NOMO-1 treated with DMSO at 0.1 percent for 48 hours (cell line): Measurements from ENCODE around the gene AIG1.
A peak's percentile ranks its signal among the peaks of the same experiment; 100 is the strongest.
"Not testable (repeated sequence)": the region's sequence is repeated elsewhere in the genome, so short reads cannot be mapped to it uniquely, and the experiment has no call there.

ENCODE experiments used
- DNase-seq: peaks from one replicate; lab custom pipeline; 2025; ENCODE audit not compliant: unreplicated experiment; lab: John Stamatoyannopoulos, UW

AIG1 gene

DNA sequence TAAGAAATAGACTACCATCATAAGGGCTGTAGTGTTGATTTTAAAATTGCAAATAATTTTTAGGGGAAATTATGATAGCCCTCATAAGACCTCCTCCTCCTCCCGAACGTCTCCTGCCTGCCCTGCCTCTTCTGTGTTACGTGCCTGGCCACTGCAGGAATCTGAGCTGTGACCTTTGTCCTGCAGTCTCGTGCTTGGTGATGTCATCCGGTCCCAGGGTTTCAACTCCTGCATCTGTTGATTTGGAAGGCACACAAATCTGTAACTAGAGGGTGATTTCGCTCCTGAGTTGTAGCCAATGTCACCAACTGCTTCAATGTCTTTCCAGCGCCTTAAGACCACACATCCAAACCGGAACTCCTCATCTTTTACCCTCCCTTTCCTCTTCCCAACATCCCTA is 163.2 kb downstream of the AIG1 start:
- no peak for DNase-seq

DNA sequence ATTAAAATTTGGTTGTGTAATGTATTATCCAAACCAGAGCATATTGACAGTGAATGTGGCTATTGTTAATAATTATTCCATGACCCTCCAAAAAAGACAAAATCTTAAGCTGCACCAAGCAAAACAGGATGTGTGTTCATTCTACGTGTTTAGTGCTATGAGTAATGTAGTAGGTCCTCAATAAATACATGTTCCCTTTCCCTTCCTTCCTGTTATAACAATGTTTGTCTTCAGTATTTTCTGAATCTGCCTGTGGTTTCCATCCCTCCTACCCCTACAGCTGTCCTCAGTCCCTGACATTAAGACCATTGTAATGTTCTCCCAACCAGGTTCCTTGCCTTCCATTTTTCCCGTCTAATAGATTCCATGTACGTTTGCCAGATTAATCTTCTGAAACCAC is 163.8 kb downstream of the AIG1 start:
- DNase-seq: no peak

DNA sequence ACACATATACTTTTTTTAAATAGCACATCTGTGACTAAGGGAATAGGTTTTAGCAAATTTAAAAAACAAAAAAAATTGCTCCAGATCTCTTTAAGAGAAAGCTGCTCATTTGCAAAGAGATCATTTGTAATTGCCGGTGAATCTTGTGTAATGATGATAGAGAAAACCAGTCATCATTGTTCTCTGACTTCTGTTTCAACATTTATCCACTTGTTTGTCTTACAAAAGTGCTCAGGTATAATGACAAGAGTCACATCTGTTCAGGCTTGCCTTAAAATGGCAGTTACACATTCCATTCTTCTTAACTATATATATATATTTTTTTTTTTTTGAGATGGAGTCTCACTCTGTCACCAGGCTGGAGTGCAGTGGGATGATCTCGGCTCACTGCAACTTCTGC is 165.2 kb downstream of the AIG1 start:
- no peak for DNase-seq

DNA sequence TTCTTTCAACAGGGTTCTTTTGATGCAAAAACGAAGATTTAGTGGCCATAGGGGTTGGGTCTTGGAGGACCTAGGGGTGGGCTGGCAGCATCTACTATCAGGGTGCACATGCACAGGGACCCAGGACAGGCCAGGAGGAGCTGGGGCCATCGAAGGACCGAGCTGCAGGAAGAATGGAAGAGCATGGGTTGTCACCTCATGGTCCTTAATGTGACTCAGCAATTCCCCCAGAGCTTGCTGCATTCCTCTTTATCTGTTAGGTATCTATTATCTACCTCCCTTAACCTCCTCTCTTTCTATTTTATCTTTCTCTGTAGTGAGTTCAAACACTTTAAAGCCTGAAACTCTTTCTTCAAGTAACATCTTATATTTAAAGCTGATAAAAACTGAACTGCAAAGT is 167.0 kb downstream of the AIG1 start:
- no peak for DNase-seq

DNA sequence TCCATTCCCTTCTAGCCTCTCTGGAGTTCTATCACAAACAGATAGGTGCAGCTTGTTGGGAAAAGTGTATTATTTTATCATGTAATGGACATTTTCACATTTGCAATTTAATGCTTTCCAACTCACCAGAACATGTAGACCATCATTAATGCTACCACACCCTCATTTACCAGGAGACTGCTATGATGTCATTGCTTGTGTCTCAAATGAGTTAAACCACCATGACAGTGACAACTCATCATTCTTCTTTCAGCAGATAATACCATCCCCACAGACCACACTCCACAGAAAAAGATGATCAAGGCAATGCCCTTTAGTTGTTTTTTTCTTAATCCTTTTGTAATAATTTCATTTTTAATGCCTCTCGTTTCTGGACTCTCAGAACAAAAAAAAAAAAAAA is 168.7 kb downstream of the AIG1 start:
- no peak for DNase-seq

DNA sequence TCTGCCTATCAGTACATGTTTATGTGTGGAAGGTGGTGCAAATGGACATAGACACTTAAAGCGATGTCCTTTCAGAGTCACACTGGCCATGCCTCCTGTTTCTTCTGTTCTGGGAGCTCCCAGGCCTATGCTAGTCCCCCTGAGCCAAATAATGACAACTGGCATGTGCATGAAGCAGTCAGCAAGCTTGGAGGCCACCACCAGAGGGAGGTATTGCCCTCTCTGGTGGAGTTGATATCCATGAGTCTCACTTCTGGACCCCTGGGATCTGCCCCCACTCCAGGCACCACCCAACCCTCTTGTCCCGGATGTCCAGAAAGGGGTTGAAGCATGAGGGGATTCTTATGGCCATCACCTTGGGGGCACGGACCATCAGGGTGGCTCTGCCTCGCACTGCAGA is 172.2 kb downstream of the AIG1 start:
- no peak for DNase-seq

DNA sequence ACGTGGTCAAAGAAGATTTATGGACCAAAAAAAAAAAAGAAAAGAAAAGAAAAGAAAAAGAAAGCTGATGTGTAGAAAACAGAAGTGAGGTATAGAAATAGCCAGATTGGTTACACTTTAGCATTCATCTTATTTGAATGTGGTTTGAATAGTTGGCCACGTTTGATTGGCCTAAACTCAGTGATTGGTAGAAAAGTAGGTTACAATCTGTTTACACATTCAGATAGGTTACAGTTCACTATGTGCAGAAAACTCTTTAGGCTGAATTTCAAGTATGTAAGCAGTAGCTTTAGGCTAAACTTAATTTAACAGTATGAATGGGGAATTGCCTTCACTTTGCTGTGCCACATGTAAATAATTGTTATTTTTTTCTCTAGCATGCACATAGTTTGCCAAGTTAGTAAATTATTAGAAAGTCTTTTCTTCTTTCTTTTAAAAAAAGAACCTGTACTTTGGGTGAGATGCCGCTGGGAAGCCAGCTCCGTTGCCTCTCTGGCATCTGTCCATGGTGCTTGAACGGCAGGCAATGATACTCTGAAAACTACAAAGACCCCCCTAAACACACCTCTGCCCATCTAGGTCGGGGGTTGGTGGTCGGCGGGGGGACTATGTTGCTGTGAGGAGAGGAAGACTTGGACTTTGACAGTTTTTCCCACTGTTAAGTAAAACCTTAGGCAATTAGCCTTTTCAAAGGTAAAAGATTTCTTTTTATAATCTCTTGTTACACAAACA is 173.0 kb downstream of the AIG1 start:
- no peak for DNase-seq

DNA sequence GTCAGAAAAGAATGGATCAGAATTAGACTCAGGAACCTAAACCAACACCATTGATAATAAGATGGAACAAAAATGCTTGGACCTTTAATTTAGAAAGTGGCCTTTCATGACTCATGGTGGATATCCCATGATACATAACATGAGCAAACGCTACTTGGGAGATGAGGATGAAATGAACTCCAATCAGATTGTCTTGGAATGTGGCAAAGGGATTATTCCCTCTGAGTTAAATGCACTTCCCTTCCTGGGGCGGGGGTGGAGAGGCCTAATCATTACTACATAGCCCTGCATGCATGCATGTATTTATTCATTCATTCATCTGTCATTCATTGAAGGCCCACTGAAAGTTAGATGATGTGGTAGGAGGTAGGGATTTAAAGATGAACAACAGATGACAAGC is 174.0 kb downstream of the AIG1 start:
- no peak for DNase-seq

DNA sequence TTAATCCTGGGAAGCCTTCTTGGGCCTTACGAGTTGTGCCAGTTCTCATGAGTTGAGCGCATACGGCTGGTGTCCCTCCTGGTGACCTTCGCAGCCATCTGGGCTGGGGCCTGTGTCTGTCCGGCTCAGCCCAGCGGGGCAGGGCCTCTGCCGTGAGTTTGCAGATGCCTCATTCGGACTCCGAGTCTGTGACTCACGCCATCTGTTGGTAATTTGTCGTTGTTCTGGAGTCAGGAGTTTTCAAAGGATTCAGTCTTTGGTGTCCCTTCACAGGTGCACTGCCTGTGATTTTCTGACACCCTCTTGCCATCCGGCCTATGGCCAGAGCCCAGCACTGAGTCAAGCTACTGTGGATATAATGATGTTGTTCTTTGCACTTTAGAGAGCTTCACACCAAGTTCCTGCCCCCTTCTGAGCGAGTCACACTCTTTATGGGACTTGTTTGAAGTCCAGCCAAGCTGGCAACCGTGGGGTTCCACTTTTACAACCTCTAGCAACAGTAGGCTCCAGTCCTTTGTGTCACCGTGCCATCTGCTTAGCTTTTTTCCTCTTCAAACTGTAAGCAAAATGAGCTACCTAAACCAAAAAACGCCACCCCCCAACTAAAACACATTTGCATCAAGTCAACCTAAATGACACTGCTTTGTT is 175.6 kb downstream of the AIG1 start:
- no peak for DNase-seq

DNA sequence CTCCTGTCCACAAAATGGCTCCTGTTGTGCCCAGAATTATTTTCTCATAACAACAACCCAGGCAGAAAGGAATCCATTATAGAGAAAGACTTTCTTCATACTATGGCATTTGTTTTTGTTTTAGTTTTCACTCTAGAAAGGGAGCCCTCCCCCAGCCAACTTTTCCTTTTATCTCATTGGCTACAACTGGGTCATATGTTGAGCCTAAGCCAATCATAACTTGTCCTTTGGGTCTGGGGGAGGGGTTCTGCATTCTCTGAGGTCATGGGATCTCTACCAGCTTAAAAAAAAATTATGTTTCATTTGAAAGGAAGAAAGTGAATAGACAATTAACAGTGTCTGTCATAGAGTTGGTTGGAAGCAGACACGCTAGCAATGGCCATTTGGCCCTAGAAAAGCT is 177.6 kb downstream of the AIG1 start:
- DNase-seq: no peak

DNA sequence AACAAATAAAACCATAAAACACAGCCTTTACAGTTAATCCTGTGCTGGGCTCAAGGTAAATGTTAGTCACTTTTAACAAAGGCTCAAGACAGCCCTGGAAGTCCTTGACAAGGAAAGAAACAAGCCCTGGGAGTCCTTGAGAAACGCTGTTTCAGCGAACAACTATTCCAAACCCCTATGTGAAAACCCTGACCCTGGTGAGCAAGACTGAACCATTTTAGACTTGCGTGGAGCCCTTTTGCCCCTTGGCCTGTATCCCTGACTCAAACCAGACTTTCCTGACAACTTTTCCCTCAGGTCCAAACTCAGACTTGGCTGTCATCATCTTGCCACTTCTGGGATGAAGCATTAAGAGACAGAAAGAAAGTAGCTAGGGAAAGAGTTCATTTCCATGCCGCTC is 180.4 kb downstream of the AIG1 start:
- no peak for DNase-seq

DNA sequence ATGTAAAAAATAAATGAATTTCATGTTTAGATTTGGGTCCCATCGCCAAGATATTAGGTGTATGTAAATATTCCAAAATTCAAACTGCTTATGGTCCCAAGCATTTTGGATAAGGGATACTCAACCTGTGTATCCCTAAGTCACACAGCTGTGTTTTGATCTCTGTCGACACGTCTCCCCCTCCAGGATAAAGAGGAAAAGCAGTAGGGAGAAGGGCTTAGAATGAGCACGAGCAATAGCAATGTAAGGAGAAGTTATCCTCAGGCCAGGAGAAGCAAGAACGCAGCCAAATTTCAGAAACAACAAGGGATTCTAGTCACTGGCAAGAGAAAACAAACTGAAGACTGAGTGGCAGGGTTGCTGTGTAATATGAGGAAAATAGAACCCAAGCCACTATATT is 181.2 kb downstream of the AIG1 start:
- no peak for DNase-seq

DNA sequence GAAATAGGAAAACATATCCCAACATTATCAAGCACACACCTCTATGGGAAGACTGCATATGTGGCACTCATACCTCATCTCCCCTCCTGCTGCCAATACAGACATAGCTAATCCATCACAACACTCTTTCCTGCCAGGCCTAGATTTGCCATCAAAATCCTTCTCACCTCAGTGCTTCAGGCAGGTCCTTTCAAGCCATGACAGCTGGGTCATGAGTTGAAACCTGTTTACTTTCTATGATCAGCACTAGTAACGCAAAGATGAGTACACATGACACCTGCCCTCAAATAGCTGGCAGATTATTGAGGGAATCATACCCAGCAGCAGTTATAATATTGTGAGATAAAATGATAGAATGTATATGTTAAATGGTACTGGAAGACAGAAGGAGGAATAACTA is 183.1 kb downstream of the AIG1 start:
- no peak for DNase-seq

DNA sequence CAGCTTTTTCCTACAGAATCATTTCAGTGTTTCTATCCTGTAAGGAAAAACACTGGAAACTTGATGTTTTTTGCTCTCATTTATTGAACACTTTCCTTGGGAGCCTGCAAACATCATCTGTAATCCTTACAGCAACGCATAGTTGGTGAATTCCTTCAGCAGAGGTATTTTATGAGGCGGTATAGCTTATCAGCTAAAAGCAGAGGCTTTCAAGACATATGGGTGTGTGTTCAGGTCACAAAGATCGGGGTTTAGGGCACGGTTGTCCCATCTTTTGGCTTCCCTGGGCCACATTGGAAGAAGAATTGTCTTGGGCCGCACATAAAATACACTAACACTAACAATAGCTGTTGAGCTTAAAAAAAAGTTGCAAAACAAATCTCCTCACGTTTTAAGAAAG is 185.0 kb downstream of the AIG1 start:
- no peak for DNase-seq

DNA sequence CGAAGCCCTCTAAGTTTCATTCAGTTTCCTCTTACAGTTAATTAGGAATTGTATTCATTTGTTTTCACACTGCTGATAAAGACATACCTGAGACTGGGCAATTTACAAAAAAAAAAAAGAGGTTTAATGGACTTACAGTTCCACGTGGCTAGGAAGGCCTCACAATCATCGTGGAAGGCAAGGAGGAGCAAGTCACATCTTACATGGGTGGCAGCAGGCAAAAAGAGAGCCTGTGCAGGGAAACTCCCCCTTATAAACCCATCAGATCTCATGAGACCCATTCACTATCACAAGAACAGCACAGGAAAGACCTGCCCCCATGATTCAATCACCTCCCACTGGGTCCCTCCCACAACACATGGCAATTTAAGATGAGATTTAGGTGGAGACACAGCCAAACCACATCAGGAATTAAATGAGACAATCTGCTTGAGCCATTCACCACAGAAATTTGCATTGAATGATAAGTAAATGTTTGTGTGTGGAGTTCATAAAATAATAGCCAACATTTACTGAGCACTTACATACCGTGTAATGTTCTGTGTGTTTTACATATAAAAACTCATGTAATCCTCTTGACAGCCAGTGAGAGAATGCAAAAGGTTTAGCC is 185.6 kb downstream of the AIG1 start:
- DNase-seq: not testable (repeated sequence)

DNA sequence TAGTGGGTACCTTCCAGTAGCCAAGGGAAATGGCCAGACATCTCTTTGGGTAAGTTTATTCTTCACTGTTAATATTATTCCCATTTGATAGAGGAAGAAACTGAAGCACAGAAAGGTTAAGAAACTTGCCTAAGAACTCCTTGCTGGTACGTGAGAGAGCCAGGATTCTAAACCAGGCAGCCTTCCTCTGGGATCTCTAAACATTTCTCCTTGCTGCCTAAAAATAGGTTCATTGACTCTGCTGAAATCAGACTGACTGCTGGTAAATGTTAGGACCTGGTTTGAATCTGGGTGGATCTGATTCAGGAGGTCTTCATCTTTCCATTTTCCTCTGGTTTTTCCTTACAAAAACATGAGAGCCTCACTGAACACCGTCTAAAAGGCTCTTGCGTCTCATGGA is 186.9 kb downstream of the AIG1 start:
- no peak for DNase-seq

DNA sequence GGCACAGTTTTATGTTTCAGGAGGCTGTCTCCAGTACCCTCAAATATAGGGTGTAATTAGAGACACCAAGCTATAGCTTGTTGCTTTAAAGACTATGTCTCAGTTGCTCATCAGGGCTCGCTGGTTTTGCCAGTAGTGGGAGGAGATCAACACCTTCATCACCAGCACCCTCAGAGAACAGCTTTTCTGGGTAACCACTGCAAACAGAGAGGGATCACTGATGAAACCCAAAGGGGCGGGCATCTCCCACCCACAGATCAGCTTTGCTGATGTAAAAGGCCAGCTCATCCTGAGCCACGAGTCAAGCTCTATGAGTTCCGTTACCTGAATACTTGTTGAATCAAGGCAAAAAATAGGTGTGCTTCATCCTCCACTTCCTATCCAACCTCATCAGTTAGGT is 187.7 kb downstream of the AIG1 start:
- DNase-seq: no peak

DNA sequence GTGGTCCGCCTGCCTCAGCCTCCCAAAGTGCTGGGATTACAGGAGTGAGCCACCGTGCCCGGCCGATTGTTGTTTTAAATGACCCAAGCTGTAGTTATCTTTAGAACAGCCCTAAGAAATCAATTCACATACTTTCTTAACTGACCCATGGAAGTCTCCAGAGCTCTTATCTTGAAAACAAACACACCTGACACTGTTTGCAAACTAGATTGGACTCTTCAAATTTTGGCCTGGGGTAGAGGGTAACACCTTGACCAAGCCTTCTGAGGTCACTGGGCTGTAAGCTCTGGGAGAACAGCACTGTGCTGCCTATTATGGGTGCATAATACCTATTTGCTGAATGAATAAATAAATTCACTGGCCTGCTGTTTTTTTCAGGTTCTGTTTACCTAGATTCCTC is 190.6 kb downstream of the AIG1 start:
- DNase-seq: no peak

DNA sequence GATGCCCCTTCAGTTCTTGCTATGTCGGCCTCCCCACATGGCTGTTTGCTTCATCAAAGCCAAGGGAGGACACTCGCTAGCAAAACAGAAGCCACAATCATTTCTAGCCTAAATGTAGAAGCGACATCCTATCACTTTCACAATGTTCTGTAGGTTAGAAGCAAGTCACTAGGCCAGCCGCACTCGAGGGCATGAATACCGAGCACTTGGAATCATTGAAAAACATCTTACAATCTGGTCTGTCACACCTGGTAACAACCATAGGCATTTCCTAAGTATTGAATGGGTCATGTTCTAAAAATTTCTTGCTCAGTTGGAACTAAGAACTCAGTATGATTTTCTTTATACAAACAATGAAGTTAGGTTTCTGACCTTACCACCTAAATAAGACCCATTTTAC is 192.3 kb downstream of the AIG1 start:
- no peak for DNase-seq

DNA sequence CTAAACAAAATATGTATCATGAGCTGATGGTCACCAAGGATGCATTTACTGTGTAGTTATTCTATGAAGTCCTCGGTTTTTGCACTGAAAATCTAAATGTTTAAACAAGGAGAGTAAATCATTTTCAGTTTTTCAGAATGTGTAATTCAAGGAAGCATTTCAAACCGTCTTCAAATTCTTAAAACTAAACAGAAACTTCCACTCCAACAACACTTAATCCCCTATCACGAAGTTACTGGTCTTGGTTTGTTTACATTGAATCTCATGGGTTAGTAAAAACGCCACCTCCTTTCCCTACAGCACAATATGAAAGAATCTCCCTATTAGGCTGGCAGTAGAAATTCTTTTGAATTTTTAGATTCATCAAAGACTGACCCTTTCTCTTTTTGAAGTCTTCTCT is 192.9 kb downstream of the AIG1 start:
- DNase-seq: no peak

DNA sequence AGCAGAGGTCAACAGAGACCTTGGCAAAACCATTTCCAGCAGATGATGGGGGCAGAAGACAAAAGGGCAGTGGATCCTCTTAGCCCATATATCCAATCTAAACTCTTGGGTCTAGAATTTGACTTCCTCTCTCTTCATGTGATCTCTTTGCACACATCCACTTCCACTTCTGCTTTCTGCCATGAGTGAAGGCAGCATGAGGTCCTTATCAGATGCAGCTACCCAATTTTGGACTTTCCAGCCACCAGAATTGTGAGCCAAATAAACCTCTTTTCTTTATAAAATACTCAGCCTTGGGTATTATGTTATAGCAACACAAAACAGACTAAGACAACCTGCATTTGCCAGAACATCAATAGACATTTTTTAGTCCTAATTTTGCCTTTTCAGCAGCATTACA is 198.3 kb downstream of the AIG1 start:
- DNase-seq: peak; percentile 67

DNA sequence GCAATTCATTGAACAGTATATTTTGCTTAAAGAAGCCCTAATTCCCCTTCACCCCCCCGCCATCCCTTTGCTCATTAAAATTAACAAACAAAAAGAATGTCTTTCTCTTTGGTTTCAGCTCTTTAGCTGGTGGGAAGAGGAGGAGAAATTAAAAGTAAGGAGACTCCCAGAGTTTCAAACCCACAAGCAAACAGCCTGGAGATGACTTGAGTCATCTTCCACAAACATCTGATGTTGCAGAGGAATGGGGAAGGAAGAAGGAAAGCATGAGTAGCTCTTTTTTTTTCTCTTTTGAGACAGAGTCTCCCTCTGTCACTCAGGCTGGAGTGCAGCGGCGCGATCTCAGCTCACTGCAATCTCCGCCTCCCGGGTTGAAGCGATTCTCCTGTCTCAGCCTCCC is 200.2 kb downstream of the AIG1 start:
- no peak for DNase-seq
